Mesenchymal stem cell (in vitro differentiated cells and primary cell): ENCODE data around the gene LARGE2.

Experiments
- DNase-seq: peaks from one replicate; pipeline ENCODE4 v3.0.0-alpha.2; 2013
- H2AFZ ChIP-seq: one replicate; pipeline ENCODE4 v1.6.1; 2013; ENCODE audit warnings: low read depth, mild to moderate bottlenecking, control low read depth, inconsistent platforms, low read length, moderate library complexity
- H2AK5ac ChIP-seq: 2 replicates; pipeline ENCODE4 v1.6.1; 2013; ENCODE audit warnings: low read length, moderate library complexity, mild to moderate bottlenecking, inconsistent platforms; ENCODE audit not compliant: severe bottlenecking
- H2BK120ac ChIP-seq: one replicate; pipeline ENCODE4 v1.6.1; 2013; ENCODE audit warnings: low read depth, mild to moderate bottlenecking, inconsistent platforms, low read length, moderate library complexity
- H2BK12ac ChIP-seq, 2 experiments: one replicate each; pipeline ENCODE4 v1.6.1; 2013; ENCODE audit warnings: inconsistent platforms in 2 of 2, low read length in 2 of 2, mild to moderate bottlenecking in 2 of 2, moderate library complexity in 2 of 2, control low read depth in 1 of 2
- H2BK15ac ChIP-seq: one replicate; pipeline ENCODE4 v1.6.1; 2013; ENCODE audit warnings: mild to moderate bottlenecking, low read depth, inconsistent platforms; ENCODE audit not compliant: poor library complexity, severe bottlenecking
- H2BK5ac ChIP-seq: 2 replicates; pipeline ENCODE4 v1.6.1; 2013; ENCODE audit warnings: low read depth, mild to moderate bottlenecking, low read length, control low read depth, inconsistent platforms; ENCODE audit not compliant: poor library complexity, severe bottlenecking
- H3K14ac ChIP-seq, 2 experiments: one replicate each; pipeline ENCODE4 v1.6.1; 2013; ENCODE audit warnings: inconsistent platforms in 2 of 2, low read length in 2 of 2, control low read depth in 1 of 2, mild to moderate bottlenecking in 1 of 2, moderate library complexity in 1 of 2
- H3K18ac ChIP-seq, 2 experiments: one replicate each; pipeline ENCODE4 v1.6.1; 2013; ENCODE audit warnings: inconsistent platforms in 2 of 2, low read length in 2 of 2, control low read depth in 1 of 2, low read depth in 1 of 2, mild to moderate bottlenecking in 1 of 2
- H3K23ac ChIP-seq, 2 experiments: one replicate each; pipeline ENCODE4 v1.6.1; 2013; ENCODE audit warnings: inconsistent platforms in 2 of 2, low read length in 2 of 2, mild to moderate bottlenecking in 2 of 2, moderate library complexity in 2 of 2, control low read depth in 1 of 2
- H3K27ac ChIP-seq: 2 replicates; pipeline ENCODE4 v1.5.1; 2013; ENCODE audit warnings: mild to moderate bottlenecking, moderate library complexity, low read length, control low read depth, inconsistent platforms; ENCODE audit not compliant: poor library complexity, severe bottlenecking
- H3K27me3 ChIP-seq, 2 experiments: 2 replicates each; pipeline versions ENCODE4 v1.6.1 to v1.7.0; 2013; ENCODE audit warnings: low read length in 2 of 2, mild to moderate bottlenecking in 2 of 2, moderate library complexity in 2 of 2, control low read depth in 1 of 2, inconsistent platforms in 1 of 2; ENCODE audit not compliant: control insufficient read depth in 1 of 2, insufficient read depth in 1 of 2
- H3K36me3 ChIP-seq, 2 experiments: 2 replicates each; pipeline versions ENCODE4 v1.6.1 to v1.7.0; 2013; ENCODE audit warnings: low read length in 2 of 2, control low read depth in 1 of 2, inconsistent platforms in 1 of 2, low read depth in 1 of 2, mild to moderate bottlenecking in 1 of 2; ENCODE audit not compliant: insufficient read depth in 2 of 2, control insufficient read depth in 1 of 2
- H3K4ac ChIP-seq, 2 experiments: one replicate each; pipeline ENCODE4 v1.6.1; 2013; ENCODE audit warnings: inconsistent platforms in 2 of 2, low read length in 2 of 2, mild to moderate bottlenecking in 2 of 2, moderate library complexity in 2 of 2, control low read depth in 1 of 2, low read depth in 1 of 2
- H3K4me1 ChIP-seq: 2 replicates; pipeline ENCODE4 v1.6.1; 2013; ENCODE audit warnings: low read depth, low read length, control low read depth; ENCODE audit not compliant: control insufficient read depth, insufficient read depth
- H3K4me2 ChIP-seq: 2 replicates; pipeline ENCODE4 v1.6.1; 2013; ENCODE audit warnings: low read length, mild to moderate bottlenecking, inconsistent platforms; ENCODE audit not compliant: poor library complexity, severe bottlenecking
- H3K4me3 ChIP-seq, 2 experiments: 2 replicates each; pipeline versions ENCODE4 v1.5.1 to v1.7.0; 2013; ENCODE audit warnings: low read length in 2 of 2, mild to moderate bottlenecking in 2 of 2, control low read depth in 1 of 2, low read depth in 1 of 2; ENCODE audit not compliant: insufficient read depth in 1 of 2
- H3K79me1 ChIP-seq: replicated peaks from 2 replicates; pipeline ENCODE4 v1.6.1; 2013; ENCODE audit warnings: mild to moderate bottlenecking, control low read depth, low read length, inconsistent platforms; ENCODE audit not compliant: poor library complexity, severe bottlenecking
- H3K9ac ChIP-seq: 2 replicates; pipeline ENCODE4 v1.7.0; 2013; ENCODE audit warnings: mild to moderate bottlenecking, low read length, moderate library complexity
- H3K9me3 ChIP-seq: 2 replicates; pipeline ENCODE4 v1.7.0; 2013; ENCODE audit warnings: mild to moderate bottlenecking, low read length; ENCODE audit not compliant: control insufficient read depth
- H4K8ac ChIP-seq: one replicate; pipeline ENCODE4 v1.6.1; 2013; ENCODE audit warnings: inconsistent platforms, mild to moderate bottlenecking, low read length, moderate library complexity
- H4K91ac ChIP-seq: one replicate; pipeline ENCODE4 v1.6.1; 2013; ENCODE audit warnings: mild to moderate bottlenecking, low read length, inconsistent platforms
- WGBS: methylation state at CpG from one replicate; pipeline ENCODE4 v1.1.7; 2013; ENCODE audit warnings: mixed read lengths; 5-methylcytosine and 5-hydroxymethylcytosine counted together

Gene LARGE2

DNA sequence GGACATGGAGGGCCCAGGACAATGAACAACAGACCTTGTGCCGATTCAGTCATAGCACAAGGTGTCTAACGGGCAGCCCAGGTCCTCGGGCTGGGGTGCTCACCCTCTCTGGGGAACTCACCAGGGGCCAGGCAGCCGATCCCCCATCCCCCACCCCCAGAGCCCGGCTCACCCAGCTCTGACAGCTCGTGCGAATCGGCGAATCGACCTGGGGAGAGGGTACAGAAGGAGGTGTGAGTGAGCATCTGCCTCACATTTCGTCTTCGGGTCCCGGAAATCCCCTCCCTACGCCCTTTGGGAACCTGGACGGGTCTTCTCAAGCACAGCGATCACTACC is 5.2 kb upstream of the LARGE2 start:
- Histone ChIP-seq H4K91ac (peak overlapping the region; percentile 90), H3K9me3 (no peaks in the 10 kb centered on the region), H2BK120ac (no peak overlapping the region), H4K8ac (peak overlapping the region; percentile 93), H2AFZ (peak overlapping the region; percentile 62), H3K4me1 (peaks cover 25% of the 10 kb centered on the region), H3K23ac (peak overlapping the region in 1 of 2 experiments; percentile 86), H3K36me3 (peaks cover 37 to 39% of the 10 kb centered on the region in 2 experiments), H3K18ac (peak overlapping the region; percentile 79 to 92), H3K4ac (peak overlapping the region in 1 of 2 experiments; percentile 63), H3K9ac (peak overlapping the region; percentile 99), H2BK5ac (no peak overlapping the region), H3K27me3 (peaks cover 13 to 20% of the 10 kb centered on the region in 2 experiments), H2BK12ac (no peak overlapping the region), H3K79me1 (peaks cover 30% of the 10 kb centered on the region), H2BK15ac (peak overlapping the region; percentile 96), H3K27ac (peak overlapping the region; percentile 65), H3K14ac (no peak overlapping the region), H3K4me2 (peak overlapping the region; percentile 71), H3K4me3 (peak overlapping the region; percentile 85 to 100), H2AK5ac (no peak overlapping the region)
- WGBS = 4% methylated on average over 13 of the region's 16 CpGs
- no peak for DNase-seq

DNA sequence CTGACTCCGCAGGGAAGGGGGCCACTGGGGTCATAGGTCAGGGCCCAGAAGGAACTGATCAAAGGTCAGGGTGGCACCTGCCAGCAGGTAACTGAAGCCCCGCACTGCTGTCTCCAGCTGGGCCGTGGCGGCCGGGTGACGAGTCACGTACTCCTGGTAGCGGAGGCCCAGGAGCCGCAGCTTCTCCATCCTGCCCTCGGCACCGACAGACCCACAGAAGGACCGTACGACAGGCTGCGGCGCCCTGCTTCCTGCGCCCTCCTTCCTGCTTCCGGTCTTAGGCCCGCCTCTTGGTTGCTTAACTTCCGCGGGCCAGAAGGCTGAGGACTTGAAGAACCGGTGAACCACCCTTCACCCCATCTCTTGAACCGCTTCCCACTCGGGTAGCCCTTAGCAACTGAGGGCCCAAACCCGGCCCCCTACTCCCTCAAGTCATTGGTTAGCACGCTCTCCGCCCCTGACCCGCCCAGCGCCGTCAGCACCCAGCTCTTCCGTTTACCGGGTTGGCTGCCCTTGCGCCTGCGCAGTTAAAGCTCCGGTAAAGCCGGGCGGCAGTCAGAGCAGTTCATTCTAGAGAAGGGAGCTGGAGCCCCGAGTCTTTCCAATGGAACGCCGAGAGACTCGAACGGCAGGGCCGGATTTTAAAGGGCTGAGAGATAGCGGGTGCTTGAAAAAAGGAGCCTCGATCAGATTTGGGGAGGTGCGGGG is 4.7 kb upstream of the LARGE2 start, which contains the start of gene PEX16:
PEX16 (minus strand) TSS at position 255 of the 708 bp plus-strand sequence; CDS start at position 189, 66 bp downstream.
- peak within 1 kb of the TSS; percentile 79 for H2AFZ ChIP-seq
- no peak within 1 kb of the TSS for H2BK120ac ChIP-seq
- DNase-seq = peak; percentile 100
- peak within 1 kb of the TSS; percentile 85 to 100 for H3K4me3 ChIP-seq
- peak within 1 kb of the TSS; percentile 99 for H3K4me2 ChIP-seq
- no peak within 1 kb of the TSS for H2BK12ac ChIP-seq
- H3K18ac ChIP-seq = peak within 1 kb of the TSS; percentile 79 to 92
- H2BK15ac ChIP-seq = peak within 1 kb of the TSS; percentile 96
- peak within 1 kb of the TSS; percentile 90 for H4K91ac ChIP-seq
- no peak within 1 kb of the TSS for H2BK5ac ChIP-seq
- peaks cover 17 to 20% of the 10 kb centered on the region in 2 experiments for H3K27me3 ChIP-seq
- H3K9me3 ChIP-seq = no peaks in the 10 kb centered on the region
- H3K4ac ChIP-seq = peak within 1 kb of the TSS; percentile 63 to 79
- under 1% methylated on average over 45 of the region's 45 CpGs for WGBS
- peaks cover 35 to 36% of the 10 kb centered on the region in 2 experiments for H3K36me3 ChIP-seq
- H3K14ac ChIP-seq = peak within 1 kb of the TSS in 1 of 2 experiments; percentile 30
- H3K79me1 ChIP-seq = peaks cover 30% of the 10 kb centered on the region
- peak within 1 kb of the TSS in 1 of 2 experiments; percentile 86 for H3K23ac ChIP-seq
- peak within 1 kb of the TSS; percentile 93 for H4K8ac ChIP-seq
- H3K4me1 ChIP-seq = peaks cover 30% of the 10 kb centered on the region
- peak within 1 kb of the TSS; percentile 65 for H3K27ac ChIP-seq
- H3K9ac ChIP-seq = peak within 1 kb of the TSS; percentile 99
- H2AK5ac ChIP-seq = no peak within 1 kb of the TSS

DNA sequence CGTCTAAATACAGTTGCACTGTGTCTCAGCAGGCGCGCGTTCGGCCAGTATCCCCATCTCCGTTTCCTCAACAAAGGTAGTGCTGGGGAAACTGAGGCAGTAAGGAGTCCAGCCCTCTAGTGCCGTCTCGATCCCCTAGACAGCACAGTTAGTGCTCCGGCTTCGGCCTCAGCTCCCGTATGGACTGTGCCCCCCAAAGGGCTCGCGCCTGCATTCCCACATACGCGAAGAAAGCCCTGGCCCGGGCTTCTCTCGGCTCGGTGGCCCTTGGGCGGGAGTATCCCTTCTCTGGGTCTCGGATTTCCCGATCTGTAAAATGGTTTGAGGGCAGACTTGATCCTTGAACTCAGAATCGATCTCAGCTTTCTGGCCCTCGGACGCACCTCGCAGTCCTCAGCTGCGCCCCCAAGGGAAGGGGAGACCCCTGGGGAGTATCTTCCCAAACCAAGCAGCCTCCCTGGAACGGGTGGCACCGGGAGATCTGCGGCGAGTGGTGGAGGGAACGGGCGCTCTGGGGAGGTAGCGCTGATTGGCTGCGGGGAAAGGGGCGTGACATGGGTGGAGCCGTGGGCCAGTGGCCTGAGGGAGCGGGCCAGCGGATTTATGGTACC is 4.0 kb upstream of the LARGE2 start:
- Histone ChIP-seq H2AK5ac (no peak overlapping the region), H3K23ac (no peak overlapping the region), H4K91ac (peak overlapping the region; percentile 52), H3K36me3 (peaks cover 29% of the 10 kb centered on the region in 2 experiments), H3K4me2 (peak overlapping the region; percentile 99), H3K4me1 (peaks cover 37% of the 10 kb centered on the region), H3K27me3 (peaks cover 23 to 24% of the 10 kb centered on the region in 2 experiments), H3K4ac (peak overlapping the region; percentile 29 to 35), H3K14ac (peak overlapping the region in 1 of 2 experiments; percentile 30), H3K9me3 (no peaks in the 10 kb centered on the region), H3K18ac (peak overlapping the region in 1 of 2 experiments; percentile 84), H3K4me3 (peak overlapping the region; percentile 71 to 100), H3K27ac (peak overlapping the region; percentile 65), H3K9ac (peak overlapping the region; percentile 99), H4K8ac (peak overlapping the region; percentile 78), H2AFZ (peak overlapping the region; percentile 79), H2BK5ac (no peak overlapping the region), H2BK12ac (no peak overlapping the region), H2BK15ac (peak overlapping the region; percentile 85), H2BK120ac (no peak overlapping the region), H3K79me1 (peaks cover 28% of the 10 kb centered on the region)
- under 1% methylated on average over 36 of the region's 38 CpGs for WGBS
- DNase-seq = peak; percentile 84
